ENCODE measurements around the gene ZNHIT3.
A peak's percentile ranks its signal among the peaks of the same experiment; 100 is the strongest.

The ZNHIT3 gene

GRCh38 chr17:36534840-36535668 lies 48.6 kb downstream of the ZNHIT3 start, which contains the start of the genes MYO19 and PIGW:
Gene MYO19, minus strand, starts transcription at chr17:36534868. Its CDS starts 2,330 bp downstream, at chr17:36532538.
Gene PIGW, plus strand, starts transcription at chr17:36534987. Its CDS starts 2,115 bp downstream, at chr17:36537102.
- H2AFZ ChIP-seq (ENCODE audit: low read length): no peak within 1 kb of the TSS
- no peaks in the 10 kb centered on the region for H3K9me2 ChIP-seq (ENCODE audit: low read depth, low read length)
- H3K79me2 ChIP-seq (ENCODE audit: insufficient read depth, low read length): peaks cover 5% of the 10 kb centered on the region; the same call in 1 of the 2 replicates
- no peaks in the 10 kb centered on the region for H4K20me1 ChIP-seq (ENCODE audit: insufficient read depth, low read length)
- TF ChIP-seq EZH2 (IDR thresholded peaks at IDR 0.05; ENCODE audit: borderline replicate concordance, low read length): no peak
- TF ChIP-seq CTCF (IDR thresholded peaks at IDR 0.05; ENCODE audit: low read length): no peak
- no peaks in the 10 kb centered on the region for H3K9me3 ChIP-seq (ENCODE audit: low read length)
- H3K36me3 ChIP-seq (ENCODE audit: insufficient read depth, low read length): peaks cover 63% of the 10 kb centered on the region
- no peaks in the 10 kb centered on the region for H3K27me3 ChIP-seq (ENCODE audit: insufficient read depth, low read length)
- H3K27ac ChIP-seq (ENCODE audit: low read depth, low read length, poor library complexity, severe bottlenecking): peak within 1 kb of the TSS; percentile 85
- peak within 1 kb of the TSS; percentile 94 for H3K4me3 ChIP-seq (ENCODE audit: low read depth, low read length, poor library complexity, severe bottlenecking)
- no peaks in the 10 kb centered on the region for H3F3A ChIP-seq (ENCODE audit: insufficient read depth, low read length)
- peaks cover 18% of the 10 kb centered on the region for H3K4me1 ChIP-seq (ENCODE audit: insufficient read depth, low read length, severe bottlenecking)
- H3K9ac ChIP-seq (ENCODE audit: low read length): peak within 1 kb of the TSS; percentile 99
- H3K4me2 ChIP-seq (ENCODE audit: low read length): peak within 1 kb of the TSS; percentile 83

- Histone ChIP-seq H3K27ac (ENCODE audit: low read depth, low read length, poor library complexity, severe bottlenecking) (peak overlapping the region; percentile 85), H3K9me2 (ENCODE audit: low read depth, low read length) (no peaks in the 10 kb centered on the region), H3K4me2 (ENCODE audit: low read length) (peak overlapping the region; percentile 83), H3K4me1 (ENCODE audit: insufficient read depth, low read length, severe bottlenecking) (peaks cover 18% of the 10 kb centered on the region), H3K9me3 (ENCODE audit: low read length) (no peaks in the 10 kb centered on the region), H3K79me2 (ENCODE audit: insufficient read depth, low read length) (peaks cover 5% of the 10 kb centered on the region; the same call in 1 of the 2 replicates), H3K36me3 (ENCODE audit: insufficient read depth, low read length) (peaks cover 59% of the 10 kb centered on the region), H4K20me1 (ENCODE audit: insufficient read depth, low read length) (no peaks in the 10 kb centered on the region), H3K27me3 (ENCODE audit: insufficient read depth, low read length) (no peaks in the 10 kb centered on the region), H3K9ac (ENCODE audit: low read length) (peak overlapping the region; percentile 99), H3K4me3 (ENCODE audit: low read depth, low read length, poor library complexity, severe bottlenecking) (peak overlapping the region; percentile 94), H3F3A (ENCODE audit: insufficient read depth, low read length) (no peaks in the 10 kb centered on the region), H2AFZ (ENCODE audit: low read length) (no peak overlapping the region)
- TF ChIP-seq CTCF (IDR thresholded peaks at IDR 0.05; ENCODE audit: low read length) (no peak), EZH2 (IDR thresholded peaks at IDR 0.05; ENCODE audit: borderline replicate concordance, low read length) (no peak)
Observed at GRCh38 chr17:36535669-36536081, 49.2 kb downstream of the ZNHIT3 start.

- Histone ChIP-seq H3F3A (ENCODE audit: insufficient read depth, low read length) (no peaks in the 10 kb centered on the region), H3K4me3 (ENCODE audit: low read depth, low read length, poor library complexity, severe bottlenecking) (no peak overlapping the region), H3K4me2 (ENCODE audit: low read length) (no peak overlapping the region), H3K9me2 (ENCODE audit: low read depth, low read length) (no peaks in the 10 kb centered on the region), H3K9ac (ENCODE audit: low read length) (no peak overlapping the region), H3K36me3 (ENCODE audit: insufficient read depth, low read length) (peaks cover 33% of the 10 kb centered on the region), H3K79me2 (ENCODE audit: insufficient read depth, low read length) (peaks cover 20% of the 10 kb centered on the region), H4K20me1 (ENCODE audit: insufficient read depth, low read length) (no peaks in the 10 kb centered on the region), H3K27me3 (ENCODE audit: insufficient read depth, low read length) (no peaks in the 10 kb centered on the region), H2AFZ (ENCODE audit: low read length) (no peak overlapping the region), H3K9me3 (ENCODE audit: low read length) (no peaks in the 10 kb centered on the region), H3K4me1 (ENCODE audit: insufficient read depth, low read length, severe bottlenecking) (peaks cover 15% of the 10 kb centered on the region), H3K27ac (ENCODE audit: low read depth, low read length, poor library complexity, severe bottlenecking) (no peak overlapping the region)
- TF ChIP-seq CTCF (IDR thresholded peaks at IDR 0.05; ENCODE audit: low read length) (no peak), EZH2 (IDR thresholded peaks at IDR 0.05; ENCODE audit: borderline replicate concordance, low read length) (no peak)
Observed at GRCh38 chr17:36540696-36541095, 54.2 kb downstream of the ZNHIT3 start.
